Activated CD8-positive, alpha-beta memory T cell treated with anti-CD3 and anti-CD28 coated beads, Interleukin-2, amount 50 U/mL, for 24 hours (primary cell): ENCODE measurements around the gene DNASE2.

Experiments used
- DNase-seq: peaks from one replicate; pipeline ENCODE4 v3.0.0-alpha.2; 2020; ENCODE audit errors: extremely low read depth

Gene DNASE2

GRCh38 chr19:12834566-12834943, 46.7 kb downstream of the DNASE2 start, which contains the start of gene RTBDN:
Gene RTBDN (minus strand): TSS chr19:12834579. CDS start chr19:12829979, 4,600 bp downstream.
- DNase-seq, result no peak

DNA sequence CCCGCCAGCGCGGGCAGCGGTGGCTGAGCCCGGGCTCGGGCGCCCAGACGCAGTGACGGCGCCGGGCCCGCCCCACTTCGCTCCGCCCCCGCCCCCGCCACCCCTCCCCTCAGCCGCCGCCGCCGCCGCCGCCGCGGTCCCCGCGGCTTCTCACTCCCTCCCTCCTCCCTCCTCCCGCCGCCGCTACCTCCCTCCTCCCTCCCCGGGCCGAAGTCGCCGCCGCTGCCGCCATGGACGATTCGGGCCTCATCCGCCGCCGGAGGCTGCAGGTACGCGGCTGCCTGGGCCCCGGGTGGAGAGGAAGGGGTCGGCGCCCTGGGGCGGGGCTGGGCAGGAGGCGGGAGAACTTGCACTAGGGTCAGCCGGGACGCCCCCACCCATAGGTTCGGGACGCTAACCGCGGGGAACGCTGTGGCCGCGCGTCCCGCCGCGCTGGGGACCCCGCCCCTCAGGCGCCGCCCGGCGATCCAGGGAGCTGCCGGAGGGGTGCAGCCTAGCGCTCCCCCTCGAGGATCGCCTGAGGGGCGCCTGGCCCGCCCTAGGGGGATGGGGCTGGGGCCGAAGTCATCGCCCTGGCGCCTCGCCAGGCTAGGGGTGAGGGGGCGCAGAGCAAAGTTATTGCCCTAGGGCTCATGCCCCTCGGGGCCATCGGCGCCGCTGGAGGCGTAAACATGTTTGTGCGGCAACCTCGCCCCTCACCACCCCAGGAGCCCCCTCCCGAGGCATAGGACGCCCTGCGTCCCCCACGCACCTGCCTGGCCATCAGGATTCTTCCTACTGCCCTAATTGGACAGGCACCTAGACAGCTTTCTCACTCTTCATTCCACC, 47.3 kb downstream of the DNASE2 start:
- no peak for DNase-seq

DNA sequence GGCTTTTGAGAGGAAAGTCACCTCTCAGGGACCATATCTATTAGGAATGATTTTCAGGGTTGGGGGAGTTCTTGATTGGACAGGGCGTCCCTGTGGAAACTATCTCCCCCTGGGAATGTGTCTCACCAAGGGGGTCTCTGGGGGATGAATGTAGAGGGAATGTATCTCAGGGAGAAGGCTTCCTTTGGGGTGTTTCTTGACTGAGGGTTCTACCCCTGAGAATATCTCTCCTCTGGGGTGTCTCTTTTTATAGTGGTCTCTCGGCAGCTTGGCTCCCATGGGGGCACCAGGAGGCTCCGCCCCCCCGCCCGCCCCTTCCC, 47.9 kb downstream of the DNASE2 start:
- DNase-seq, result no peak

- DNase-seq, result no peak
These were observed 52.8 kb downstream of the DNASE2 start for GRCh38 chr19:12828494-12828893.

- DNase-seq, result no peak
These were observed 55.8 kb downstream of the DNASE2 start for GRCh38 chr19:12825254-12826131.
